ENCODE data around the gene YEATS4.
"Not testable (repeated sequence)": the region's sequence is repeated elsewhere in the genome, so short reads cannot be mapped to it uniquely, and the experiment has no call there.

The YEATS4 gene

DNA sequence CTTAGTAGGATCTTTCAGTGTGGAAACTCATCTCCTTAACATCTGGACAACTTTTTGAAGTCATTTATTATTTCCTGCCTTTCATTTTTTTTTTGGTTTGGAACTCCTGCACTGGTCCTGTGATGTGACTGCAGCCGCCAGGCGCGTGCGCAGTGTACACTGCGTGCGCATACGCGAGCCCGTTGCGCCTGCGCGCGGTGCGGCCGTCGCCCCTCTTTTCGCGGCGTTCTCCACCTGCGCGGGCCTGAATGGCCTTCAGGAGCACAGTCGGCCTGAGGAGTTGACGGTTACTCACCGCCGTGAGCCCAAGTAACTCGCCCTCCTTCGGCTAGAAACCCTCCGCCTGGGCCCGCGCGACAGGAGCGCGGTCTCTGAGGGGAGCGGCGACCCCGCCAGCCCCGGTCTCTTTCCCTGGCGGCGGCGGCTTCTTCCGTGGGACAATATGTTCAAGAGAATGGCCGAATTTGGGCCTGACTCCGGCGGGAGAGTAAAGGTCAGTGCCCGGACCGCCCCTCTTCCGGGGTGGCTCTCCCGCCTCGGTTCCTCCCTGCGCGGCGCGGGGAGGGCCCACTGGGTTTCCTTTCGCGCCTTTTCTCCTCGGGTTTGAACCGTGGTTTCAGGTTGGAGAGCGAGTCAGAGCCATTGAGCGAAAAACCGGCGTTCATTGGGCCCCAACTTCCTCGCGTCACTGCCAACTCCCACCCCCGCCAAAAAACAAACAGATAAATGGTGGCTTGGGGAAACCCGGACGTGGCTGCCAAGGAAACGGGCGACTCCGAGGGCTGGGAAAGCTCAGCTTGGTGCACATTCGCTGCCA is at the start of gene YEATS4:
TSS of gene YEATS4 (plus strand) at position 213 of the 817 bp plus-strand sequence. CDS start at position 443, 230 bp downstream.
- peak; percentile 74 for DNase-seq

DNA sequence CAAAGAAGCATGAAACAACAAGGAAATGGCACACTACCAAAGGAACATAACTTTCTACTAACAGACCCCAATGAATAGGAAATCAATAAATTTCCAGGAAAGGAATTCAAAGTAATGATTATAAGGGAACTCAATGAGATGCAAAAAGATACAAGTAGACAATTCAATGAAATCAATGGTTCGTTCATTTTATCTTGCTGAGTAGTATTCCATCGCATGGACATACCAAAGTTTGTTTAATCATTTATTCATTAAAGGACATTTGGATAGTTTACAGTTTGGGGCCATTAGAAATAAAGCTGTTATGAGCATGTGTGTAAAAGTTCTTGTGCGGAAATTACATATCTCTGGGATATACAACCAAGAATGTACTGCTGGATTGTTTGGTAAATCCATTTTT is 46.3 kb upstream of the YEATS4 start:
- DNase-seq: no peak

DNA sequence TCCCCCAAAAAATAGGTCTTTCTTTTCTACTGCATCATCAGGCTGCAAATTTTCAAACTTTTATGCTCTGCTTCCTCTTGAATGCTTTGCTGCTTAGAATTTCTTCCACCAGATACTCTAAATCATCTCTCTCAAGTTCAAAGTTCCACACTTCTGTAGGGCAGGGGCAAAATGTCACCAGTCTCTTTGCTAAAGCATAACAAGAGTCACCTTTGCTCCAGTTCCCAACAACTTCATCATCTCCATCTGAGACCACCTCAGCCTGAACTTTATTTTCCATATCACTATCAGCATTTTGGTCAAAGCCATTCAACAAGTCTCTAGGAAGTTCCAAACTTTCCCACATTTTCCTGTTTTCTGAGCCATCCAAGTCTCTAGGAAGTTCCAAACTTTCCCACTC is 42.8 kb upstream of the YEATS4 start:
- not testable (repeated sequence) for DNase-seq

DNA sequence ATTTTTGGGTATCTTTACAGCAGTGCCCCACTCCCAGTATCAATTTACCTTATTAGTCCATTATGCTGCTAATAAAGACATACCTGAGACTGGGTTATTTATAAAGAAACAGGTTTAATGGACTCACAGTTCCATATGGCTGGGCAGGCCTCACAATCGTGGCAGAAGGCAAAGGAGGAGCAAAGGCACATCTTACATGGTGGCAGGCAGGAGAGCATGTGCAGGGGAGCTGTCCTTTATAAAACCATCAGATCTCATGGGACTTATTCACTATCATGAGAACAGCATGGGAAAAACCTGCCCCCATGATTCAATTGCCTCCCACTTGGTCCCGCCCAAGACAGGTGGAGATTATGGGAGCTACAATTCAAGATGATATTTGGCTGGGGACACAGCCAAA is 42.3 kb upstream of the YEATS4 start:
- DNase-seq: not testable (repeated sequence)

DNA sequence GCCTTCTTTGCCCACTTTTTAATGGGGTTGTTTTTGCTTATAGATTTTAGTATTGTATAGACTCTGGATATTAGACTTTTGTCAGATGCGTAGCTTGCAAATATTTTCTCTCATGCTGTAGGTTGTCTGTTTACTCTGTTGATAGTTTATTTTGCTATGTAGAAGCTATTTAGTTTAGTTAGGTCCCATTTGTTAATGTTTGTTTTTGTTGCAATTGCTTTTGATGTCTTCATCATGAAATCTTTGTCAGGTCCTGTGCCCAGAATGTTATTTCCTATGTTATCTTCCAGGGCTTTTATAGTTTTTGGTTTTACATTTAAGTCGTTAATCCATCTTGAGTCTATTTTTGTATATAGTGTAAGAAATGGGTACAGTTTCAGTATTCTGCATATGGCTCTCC is 41.3 kb upstream of the YEATS4 start:
- no peak for DNase-seq

DNA sequence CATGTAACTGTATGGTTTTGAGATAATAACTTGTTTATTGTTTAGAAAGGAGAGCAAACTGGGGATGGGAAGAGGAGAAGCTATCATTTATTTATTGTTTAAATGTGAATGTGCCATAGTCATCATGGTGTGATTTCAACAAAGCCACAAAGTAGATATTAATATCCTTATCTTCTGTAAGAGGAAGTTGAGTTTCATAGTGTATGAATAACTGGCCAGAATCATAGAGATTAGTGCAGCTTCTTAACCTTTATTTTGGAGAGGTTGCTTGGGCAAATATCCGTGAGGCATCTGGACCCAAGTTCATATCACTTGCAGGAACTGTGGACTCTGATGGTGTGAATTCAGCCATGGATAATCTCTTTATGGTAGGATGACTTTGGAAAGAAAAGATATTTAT is 38.2 kb upstream of the YEATS4 start:
- DNase-seq: no peak

DNA sequence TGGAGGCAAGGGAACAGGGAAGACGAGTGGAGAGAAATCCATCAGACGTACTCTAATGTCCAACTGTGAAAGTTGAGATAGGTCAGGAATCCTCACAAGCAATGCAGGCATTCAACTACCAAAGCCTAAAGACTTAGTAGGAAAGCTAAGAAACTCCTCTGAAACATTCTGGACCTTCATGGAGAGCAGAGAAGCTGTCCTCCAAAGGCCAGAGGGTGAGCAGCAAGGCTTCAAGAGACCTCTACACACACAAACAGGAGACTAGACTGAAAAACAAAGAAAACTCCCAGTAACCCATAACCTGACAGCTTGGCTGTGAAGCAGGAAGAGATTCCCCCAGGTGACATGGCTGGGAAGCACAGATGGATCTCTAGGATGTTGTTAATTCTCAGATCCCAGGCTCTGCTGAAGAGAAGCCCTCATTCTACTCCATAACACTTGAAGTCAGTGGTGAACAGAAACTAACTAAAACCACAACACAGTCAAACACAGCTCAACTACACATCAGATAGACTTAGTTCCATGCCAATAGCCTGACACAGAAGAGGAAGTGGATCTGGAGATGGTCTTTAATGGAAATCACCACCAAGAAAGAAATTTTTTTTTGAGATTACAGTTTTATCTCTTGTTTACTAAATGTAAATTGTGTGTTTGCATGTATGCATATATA is 34.6 kb upstream of the YEATS4 start:
- no peak for DNase-seq

DNA sequence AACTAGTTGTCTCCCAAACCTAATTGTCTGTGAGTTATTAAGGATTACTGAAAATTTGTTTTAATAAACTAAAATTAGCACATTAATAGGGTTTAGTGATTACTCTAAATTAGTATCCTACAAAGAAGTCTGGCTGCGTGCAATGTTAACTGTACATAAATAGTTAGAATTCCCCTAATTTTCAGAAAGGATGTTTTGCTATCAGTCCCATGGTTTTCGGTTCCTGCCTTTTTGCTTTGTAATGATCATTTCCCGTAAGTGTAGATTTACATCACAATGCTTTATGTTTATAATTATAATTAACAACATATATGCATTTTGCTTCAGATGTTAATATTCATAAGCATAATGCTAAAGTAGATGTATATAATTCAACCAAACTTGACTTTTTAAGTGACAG is 31.1 kb upstream of the YEATS4 start:
- no peak for DNase-seq

DNA sequence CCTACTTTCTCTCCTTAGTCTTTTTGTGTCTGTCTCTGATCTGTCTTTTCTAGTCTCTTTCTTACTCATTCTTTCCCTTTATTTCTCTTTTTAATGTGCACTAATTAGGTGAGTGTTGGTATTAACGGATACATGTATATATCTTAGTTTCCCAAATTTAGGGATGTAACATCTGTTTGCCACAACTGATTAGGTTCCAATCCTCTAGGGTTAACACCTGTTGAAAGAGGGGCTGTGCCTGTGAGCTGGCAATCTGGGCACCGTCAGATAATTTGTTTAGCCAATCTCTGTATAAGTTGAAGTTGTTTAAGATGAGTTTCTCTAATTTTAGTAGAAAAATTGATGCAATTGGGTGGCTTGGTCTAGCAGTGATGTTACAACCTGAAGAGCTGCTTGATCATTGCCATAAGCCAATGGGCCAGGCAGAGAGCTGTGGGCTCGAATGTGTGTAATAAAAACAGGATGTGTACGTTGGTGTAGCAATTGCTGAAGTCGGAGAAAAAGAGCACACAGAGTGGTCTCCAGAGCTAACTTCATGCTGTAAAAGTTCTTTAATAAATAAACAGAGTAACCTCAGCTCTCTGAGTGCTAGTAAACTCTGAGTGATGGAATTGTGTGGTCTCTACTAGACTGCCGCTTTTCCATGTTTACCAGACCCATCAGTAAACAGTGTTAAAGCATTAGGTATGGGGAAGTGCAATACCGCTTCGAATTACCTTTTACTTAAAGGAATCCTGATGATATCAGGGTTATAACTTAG is 29.7 kb upstream of the YEATS4 start:
- no peak for DNase-seq

DNA sequence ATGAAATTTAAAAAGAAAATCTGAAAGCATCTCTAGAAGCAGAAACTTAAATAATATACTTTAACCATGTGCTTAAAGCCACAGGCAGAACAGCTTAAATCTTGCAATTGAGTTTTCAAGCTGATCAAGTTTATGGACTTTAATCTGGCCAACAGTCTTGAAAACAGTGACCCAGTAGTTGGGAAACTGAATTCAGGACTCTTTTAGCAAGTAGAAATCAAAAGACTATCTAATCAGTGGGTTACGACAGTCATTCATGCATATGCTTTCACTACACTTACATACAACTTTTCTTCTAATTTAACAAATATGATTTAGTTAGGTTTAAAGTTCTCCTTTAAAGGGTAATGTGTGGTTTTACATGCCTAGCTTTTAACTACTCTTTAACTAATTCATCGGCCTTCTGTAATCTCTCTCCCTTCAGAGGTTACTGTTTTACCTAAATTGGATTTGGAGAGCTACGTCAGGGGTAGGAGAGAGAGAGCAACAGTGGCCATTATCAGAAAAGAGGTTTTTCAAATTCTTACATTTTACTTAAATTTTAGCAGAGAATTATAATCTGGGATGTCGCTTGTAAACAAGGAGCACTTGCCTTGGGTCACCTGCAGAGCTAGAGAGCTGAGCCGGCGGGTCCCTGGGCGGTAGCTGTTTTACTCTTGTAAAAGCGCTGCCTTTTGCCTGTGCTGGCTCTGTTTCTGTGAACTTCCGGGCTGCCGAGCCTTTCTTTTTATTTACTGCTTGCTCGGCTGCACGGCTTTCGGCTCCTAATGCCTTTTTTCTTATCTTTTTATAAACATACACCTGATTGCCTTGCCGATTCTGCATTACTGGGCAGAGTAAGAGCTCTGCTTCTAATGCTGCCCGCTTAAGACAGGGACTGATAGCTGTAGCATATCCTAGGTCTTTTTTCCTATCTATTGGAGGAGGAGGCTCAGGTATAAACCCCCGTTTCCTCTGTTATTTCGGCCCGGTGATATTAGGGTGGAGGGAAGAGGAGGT is 28.8 kb upstream of the YEATS4 start:
- peak; percentile 28 for DNase-seq

DNA sequence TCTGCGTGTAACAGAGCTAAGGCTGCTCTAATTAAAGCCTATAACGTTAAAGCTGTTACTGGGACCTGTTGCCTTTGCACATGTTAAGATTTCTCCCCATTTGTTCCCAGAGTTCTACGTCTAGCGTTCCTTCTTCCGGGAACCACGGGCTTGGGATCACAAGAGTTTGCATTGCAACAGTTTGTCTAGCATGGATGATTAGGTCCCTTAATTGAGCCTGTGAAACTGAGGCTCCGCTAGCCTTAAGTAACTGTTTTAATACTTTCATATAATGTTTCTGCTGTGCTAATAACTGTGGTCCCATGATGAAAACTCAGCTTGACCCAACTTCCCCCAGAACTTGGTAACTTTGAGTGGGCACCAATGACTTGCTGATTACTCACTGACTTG is 28.0 kb upstream of the YEATS4 start:
- no peak for DNase-seq

DNA sequence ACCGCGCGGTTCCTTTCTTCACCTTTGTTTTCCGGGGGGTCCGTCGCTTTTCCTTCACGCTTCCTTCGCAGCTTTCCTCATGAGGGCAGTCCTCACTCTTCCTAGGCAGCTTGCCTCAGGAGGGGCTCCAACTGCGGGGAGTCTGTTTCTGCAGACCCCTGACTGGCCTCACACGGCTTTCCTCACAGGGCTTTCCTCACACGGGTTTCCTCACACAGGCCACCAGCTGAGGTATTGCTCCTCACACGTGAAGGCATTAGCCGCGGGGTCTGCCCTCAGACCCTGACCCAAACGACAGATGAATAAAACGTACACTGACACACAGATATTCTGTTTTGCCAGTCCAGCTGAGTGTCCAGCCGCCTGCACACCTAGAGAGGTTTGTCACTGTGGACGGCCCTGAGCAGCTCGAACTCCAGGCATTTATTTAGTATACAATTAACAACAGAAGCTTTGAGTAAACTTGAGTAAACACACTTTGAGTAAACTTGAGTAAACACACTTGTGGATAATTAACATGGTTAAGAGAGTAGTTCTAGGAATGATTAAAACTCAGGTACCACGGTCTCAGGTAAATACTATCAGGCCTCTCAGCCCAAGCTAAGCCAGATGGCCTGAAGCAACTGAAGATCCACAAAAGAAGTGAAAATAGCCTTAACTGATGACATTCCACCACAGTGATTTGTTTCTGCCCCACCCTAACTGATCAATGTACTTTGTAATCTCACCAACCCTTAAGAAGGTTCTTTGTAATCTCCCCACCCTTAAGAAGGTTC is 27.4 kb upstream of the YEATS4 start:
- no peak for DNase-seq

DNA sequence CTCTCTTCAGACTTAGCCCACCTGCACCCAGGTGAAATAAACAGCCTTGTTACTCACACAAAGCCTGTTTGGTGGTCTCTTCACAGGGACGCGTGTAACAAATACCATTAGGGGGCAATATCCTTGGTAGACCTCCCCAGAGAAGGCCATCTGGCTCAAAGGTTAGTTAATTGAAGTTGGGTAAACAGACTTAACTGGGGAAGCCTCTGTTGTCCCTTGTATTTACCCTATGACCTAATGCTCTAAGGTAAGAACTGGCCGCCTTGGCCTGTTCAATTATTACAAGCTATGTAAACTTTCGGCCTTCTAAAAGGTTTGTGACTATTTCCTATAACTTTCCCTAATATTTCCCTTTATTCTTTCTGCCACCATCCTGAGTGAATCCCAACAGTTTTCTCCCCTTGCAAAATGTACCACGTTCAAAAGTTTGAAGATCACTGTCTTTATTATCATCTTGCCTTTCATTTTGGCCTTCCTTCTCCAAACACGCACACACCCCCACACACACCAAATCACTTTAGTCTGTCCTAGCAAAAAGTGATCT is 26.7 kb upstream of the YEATS4 start:
- DNase-seq: no peak

DNA sequence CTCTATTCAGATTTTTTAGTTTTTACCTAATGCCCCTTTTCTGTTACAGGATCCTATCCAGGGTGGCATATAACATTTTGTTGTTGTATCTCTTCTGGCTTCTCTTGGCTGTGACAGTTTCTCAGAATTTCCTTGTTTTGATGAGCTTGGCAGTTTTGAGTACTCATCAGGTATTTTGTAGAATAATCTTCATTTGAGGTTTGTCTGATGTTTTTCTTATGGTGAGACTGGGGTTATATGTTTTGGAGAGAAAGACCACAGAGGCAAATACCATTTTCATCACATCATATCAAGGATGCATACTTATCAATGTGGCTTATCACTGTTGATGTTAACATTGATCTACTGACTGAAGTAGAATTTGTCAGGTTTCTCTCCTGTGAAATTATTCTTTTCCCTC is 25.4 kb upstream of the YEATS4 start:
- DNase-seq: no peak

DNA sequence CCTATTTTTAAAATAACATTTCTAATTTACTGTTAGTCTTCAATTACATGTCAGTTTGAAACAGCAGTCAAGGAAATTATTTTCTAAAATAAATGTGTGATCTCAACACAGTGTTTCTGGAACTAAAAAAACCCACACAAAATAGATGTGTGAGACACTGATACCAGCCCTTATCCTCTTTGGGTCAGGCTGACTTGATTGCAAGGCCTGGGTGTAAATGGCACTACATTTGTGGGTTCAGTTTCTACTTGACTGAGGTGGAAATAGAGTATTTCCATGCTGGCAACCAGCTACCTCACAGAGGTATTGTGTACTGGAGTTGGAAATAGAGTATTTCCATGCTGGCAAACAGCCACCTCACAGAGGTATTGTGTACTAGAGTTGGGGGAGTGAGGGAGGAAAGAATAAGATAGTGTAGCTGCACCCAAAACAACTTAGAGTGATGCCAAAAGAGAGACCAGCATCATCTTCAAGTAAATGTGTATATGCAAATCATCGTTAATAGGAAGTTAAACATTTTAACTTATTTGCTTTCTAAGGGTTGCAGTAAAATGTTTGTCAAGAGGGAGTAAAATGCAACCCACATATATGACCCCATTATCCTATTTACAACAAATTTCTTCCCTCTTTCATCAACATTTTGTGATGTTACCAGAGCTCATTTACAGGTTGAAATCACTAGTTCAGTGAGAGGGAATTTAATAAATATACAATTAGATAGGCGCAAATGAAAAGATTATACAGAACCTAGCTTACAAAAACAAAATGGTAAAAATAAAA is 22.0 kb upstream of the YEATS4 start:
- no peak for DNase-seq

DNA sequence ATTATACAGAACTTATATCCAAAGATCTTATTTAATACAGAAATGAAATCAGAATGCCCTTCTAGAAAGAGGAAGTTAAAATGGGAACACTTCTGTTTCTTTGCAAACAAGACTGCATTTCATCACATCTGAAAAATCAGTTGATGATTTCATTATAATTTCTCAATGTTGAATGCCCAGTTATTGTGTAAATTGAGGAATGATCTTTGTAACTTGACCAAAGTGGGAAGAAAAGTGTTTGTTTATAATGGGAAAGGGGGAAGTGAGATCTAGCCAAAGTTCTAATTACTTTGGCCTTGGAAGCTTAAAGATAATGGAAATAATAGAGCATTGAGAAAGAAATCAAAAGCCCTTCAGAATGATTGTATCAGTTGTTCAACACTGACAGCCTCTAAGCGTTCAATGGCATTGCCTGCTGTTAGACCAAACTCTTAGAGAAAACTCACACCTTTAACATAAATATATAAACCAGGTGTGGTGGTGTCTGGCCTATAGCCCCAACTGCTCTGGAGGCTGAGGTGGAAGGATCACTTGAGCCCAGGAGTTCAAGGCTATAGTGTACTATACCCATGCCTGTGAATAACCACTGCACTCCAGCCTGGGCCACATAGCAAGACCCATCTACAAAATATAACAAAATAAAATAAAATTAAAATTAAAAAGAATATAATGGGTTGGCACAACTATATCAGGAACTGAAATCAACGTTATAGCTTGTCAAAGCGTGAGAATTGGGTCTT is 21.3 kb upstream of the YEATS4 start:
- DNase-seq: no peak

DNA sequence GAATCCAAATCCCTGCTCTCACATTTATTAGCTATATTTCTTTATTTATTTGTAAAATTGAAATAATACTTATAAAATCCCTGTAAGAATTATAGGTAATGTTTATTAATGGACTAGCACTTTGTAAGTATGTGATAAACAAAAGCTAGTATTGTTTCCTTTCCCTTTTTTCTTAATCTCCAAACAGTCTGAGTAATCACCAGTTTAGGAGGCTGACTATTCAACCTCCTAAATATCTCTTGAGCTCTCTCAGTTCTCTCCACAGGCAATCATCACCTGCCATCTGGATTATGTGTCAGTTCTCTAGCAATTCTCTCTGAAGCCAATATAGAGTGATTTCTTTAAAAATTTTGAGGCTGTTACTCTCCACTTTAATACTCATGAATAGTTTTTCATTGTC is 20.6 kb upstream of the YEATS4 start:
- DNase-seq: no peak

DNA sequence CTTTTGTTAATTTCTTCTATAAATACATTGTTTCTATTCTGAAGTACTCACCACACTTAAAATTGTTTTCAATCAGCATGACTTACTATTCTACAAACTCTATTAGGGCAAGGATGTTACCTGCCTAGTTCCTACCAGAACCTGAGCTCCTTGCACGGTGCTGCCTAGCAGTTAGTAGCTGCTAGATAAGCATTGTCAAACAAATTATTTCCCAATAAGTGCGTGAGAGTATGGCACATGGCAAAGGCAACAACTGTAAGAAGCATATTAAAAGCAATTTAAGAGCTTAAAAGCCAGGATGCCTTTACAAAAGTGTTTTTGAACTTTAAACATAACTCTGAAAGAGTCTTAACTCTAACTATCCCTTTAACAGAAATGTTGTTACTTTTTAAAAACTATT is 19.5 kb upstream of the YEATS4 start:
- no peak for DNase-seq

DNA sequence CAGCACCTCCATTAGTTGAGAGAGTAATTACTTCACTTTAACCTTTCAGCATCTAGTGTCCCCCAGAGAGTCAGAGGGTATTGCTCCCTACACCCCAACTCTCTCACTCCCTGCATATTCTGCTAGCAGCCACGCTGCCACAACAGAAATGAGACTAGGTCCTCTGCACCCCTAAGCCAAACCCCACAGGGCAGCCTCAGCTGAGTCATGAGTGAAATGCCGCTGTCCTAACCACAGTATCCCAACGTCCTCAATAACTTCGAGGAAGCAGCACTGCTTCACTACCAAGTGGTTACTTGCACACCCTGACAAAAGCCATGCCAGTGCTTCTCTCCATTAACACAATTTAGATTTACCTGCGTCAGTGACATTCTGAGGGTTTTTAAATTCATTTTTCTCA is 18.2 kb upstream of the YEATS4 start:
- DNase-seq: no peak

DNA sequence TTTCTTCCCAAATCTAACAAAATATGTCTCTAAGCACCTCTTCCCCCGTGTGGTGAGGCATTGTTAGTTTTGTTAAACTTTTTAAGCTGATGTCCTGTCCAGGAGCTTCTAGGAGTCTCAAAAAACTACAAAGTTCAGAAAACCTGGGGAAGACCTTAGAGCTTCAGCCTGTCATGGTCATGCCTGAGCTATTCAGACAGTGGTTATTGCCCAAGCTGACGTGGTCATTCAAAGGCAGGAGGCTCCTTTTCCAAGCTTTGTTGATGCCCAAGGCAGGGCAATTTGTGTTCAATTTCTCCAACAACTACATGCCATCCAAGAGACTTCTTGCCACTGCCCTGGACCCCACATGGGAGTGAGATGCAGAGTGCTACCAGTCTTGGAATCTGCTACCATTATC is 17.1 kb upstream of the YEATS4 start:
- no peak for DNase-seq
